GM21529 (cell line): ENCODE data around the gene KYNU.
"Not testable (repeated sequence)": the region's sequence is repeated elsewhere in the genome, so short reads cannot be mapped to it uniquely, and the experiment has no call there.

Source experiments
- ATAC-seq: cut with Tn5 transposase; IDR thresholded peaks from one replicate; pipeline ENCODE4 v1.9.1; 2021; ENCODE audit not compliant: unreplicated experiment

Gene KYNU

DNA sequence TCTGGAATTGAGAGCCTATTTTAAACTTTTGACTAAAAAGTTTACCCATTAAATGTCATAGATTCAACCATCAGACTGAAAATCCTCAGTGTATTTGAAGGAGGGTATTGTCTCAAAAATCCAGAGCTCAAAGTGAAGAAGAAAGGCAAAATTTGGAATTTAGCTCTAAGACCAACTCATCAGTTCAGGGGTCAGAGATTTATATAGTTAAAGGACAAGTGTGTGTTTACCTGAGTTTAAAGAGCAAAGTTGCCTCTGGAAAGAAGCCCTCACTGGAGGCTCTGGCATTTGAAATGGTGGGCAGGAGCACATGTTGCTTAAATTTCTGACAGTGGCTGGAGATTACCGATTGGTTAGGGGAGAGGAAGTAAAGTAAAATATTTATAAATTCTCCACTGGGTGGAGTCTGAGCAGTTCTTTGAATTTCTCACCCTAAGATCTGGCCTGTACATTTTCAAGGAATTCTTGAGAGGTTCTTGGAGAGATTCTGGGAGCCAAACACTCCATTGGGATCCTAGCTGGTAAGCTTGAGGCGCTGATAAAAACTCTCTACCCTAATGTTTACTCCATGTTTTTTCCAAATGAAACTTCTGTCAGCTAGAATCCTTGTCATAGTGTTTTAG lies at the start of gene KYNU:
TSS of gene KYNU (plus strand) at position 449 of the 623 bp plus-strand sequence. CDS start 7,704 bp downstream, outside the sequence.
- peak; percentile 56 for ATAC-seq

DNA sequence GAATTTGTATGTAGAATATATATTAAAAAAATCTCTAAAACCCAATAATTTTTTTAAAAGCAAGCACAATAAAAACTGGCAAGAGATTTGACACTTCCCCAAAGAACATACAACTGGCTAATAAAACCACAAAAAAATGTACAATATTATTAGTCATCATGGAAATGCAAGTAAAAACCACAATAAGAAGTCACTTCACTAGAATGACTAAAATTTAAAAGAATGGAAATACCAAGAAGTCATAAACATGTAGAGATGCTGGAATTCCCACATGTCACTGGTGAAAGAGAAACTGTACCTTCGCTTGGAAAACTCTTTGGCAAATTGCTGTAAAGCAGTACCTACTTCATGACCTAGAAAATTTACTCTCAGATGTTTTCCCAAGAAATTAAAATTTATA lies 43.4 kb upstream of the KYNU start:
- no peak for ATAC-seq

DNA sequence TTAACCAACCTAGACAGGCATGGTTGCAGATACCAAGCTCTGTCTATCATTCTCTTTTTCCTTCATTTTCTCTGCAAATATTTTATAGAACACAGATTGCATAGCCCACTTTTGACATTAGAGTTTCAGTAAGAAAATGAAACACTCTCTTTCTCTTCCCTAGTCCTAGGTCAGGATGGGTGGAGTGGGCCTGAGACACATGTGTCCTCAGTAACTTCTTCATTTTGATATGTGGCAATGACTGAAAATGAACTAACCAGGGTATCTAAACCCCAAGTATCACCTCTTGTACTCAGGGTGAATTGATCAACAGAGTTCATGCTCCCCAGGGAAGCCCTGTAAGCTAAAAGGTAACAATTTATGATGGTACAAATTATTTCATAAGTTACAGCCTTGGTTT lies 37.0 kb upstream of the KYNU start:
- no peak for ATAC-seq

- no peak for ATAC-seq
Measured at GRCh38 chr2:142841788-142842187, 35.7 kb upstream of the KYNU start.

DNA sequence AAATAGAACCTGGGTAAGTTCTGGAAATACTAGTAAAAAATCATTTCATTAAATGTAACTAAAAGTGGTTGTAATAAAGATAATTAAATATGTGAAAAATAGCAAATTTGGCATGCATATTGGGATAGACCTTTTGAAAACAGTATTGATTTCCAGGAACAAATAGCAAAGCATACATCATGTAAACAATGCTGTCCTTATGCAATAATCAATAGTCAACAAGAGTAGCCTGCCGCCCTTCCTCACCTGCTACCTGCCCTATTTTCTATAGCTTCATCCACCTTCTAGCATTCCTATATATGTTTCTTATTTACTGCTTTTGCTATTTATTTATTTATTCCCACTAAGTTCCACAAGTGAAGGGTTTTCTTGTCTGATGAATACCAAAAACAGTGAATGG lies 35.1 kb upstream of the KYNU start:
- ATAC-seq: no peak

DNA sequence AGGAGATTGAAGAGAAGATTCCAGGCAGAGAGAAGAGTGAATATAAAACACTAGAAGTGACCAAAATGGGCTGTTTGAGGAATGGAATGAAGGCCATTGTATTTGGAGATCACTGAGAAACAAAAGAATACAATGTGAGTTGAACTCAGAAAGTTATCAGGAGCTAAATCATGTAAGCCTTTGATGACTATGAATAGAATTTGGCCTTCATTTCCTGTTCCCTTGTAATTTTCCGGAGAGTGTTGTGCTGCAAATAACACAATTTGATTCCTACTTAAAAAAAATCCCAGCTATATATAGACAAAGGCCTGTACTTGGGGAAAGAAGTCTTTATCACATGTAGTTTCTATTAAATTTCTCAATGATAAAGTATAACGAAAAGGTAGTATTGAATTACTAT lies 33.7 kb upstream of the KYNU start:
- no peak for ATAC-seq

GRCh38 chr2:142848023-142848606 lies 29.3 kb upstream of the KYNU start:
- ATAC-seq: no peak

- ATAC-seq: no peak
Measured at GRCh38 chr2:142849820-142850219, 27.6 kb upstream of the KYNU start.

DNA sequence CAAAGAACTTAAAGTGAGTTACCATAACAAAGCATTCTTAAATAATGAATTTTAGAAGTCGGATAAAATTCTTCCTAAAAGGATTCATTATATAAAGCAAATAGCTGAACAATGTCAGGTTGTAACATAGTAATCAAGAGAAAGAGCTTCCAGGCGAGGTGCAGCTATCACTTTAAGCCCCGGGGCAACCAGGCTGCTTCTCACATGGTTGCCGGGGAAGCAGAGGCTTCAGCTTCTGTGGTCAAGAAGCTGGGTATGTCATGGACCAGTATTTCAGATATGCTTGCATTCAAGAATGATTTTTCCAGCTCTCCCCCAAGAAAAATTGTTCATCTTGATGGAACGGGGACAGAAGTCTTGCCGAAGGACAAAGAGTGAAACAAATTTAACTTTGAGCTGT lies 23.6 kb upstream of the KYNU start:
- ATAC-seq: no peak

DNA sequence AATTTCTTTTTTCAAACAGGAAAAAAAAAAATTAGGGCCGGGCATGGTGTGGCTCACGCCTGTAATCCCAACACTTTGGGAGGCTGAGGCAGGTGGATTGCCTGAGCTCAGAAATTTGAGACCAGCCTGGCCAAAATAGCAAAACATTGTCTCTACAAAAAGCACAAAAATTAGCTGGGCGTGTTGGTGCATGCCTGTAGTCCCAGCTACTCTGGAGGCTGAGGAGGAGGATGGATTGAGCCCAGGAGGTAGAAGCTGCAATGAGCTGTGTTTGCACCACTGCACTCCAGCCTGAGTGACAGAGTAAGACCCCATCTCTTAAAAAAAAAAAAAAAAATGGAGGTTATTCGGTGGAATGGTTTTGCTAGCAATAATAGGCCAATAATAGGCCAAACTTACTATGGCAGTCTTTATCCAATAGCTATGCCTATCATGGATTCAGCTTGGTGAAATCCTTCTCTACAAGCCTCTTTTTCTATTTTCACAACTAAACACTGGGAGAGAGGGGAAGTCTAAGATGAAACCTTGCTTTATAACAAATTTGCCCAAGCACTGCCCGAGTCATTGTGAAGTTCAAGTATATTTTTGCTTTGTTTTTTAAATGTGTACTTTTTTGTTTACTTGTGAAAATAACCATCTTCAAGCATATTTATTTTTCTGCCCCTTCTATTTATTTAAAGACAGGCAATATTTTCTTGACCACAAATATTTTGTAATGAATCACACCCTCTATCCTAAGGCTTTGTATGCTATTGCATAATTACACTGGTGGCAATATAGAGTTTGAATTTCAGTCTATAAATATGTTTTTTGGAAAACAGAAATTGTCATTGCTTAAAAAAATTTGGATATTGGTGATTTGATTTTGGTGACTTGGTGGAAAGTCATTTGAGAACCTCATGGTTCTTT lies 20.0 kb upstream of the KYNU start:
- ATAC-seq: no peak

DNA sequence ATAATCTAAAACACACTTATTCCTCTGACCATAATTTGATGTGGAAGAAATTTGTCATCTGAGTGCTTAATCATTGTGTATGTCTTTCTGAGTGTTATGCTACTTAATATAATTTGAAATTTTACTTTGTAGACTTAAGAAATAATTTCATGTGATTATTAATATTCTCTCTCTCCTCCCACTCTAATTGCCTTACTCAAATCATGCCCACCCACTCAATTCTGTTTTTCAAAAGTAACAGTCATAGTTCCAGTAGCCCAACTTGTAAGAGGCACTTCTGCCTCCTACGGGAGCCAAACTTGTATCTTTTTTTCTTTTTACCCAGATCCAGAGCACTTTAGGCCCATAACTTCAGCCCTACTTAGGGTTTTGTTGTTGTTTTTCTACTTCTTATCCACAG lies 18.5 kb upstream of the KYNU start:
- no peak for ATAC-seq

GRCh38 chr2:142862299-142862698 lies 15.2 kb upstream of the KYNU start:
- no peak for ATAC-seq

GRCh38 chr2:142862847-142863246 lies 14.6 kb upstream of the KYNU start:
- ATAC-seq: no peak

DNA sequence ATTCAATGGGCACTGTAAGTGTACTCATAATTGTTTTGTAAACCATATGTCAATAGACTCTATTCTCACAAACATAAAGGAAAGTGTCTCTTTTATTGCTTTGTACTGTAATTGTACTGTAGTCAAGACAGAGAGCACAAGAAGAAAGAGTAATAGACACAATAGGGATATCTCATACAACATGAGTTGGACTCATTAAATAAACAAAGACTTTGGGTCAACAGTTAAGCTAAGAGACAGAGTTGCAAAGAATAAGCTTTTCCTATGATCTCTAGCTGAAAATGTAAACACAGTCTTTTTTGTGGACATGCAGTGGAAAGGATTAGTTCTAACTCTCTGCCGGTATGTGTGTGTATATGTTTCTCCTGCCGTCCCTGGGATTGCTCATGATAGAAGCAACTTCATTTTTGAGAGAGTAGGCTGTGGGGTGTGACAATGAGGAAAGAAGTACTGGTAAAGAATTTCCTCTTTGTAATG lies 13.9 kb upstream of the KYNU start:
- no peak for ATAC-seq

DNA sequence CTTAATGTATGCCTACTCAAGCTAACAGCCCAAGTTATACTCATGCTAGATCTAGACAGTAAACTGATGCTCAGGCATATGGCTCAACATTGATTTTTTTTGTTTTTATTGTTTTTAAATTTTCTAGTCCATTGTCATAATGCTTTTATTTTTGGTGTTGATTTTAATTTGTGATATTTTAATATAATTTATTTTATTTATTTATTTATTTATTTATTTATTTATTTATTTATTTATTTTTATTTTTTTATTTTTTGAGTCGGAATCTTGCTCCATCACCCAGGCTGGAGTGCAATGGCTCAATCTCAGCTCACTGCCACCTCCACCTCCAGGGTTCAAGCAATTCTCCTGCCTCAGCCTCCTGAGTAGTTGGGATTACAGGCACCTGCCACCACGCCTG lies 12.9 kb upstream of the KYNU start:
- not testable (repeated sequence) for ATAC-seq

DNA sequence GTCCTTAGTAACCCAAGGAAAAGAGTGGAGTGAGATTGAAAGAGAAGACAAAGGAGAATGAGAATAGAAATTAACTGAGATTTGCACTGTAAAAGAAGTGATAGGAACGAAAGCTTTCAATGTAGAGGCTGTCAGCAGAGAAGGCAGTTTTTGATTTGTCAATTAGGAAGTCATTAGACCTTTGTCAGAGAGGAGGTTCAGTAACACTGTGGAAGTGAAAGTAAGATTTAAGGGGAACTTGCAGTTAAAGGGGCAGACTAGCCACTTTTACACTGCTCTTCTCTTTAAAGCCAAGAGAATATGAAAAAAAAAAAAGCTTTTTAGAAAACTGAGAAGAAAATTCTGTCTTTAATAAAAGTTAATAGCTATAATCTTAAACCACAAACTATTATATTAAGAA lies 11.5 kb upstream of the KYNU start:
- peak; percentile 83 for ATAC-seq

DNA sequence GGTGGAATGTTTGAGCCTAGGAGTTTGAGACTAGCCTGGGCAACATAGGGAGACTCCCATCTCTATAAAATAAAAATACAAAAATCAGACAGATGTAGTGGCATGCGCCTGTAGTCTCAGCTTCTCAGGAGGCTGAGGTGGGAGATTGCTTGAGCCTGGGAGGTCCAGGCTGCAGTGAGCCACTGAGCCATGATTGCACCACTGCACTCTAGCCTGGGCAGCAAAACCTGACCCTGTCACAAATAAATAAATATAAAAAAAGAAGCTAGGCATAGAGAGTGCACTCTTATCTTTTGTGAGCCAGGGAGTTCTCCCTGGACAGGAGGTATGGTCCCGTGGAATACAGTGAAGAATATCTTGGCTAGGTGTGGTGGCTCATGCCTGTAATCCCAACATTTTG lies 11.0 kb upstream of the KYNU start:
- ATAC-seq: peak; percentile 19

- ATAC-seq: no peak
Measured at GRCh38 chr2:142867136-142867535, 10.3 kb upstream of the KYNU start.

GRCh38 chr2:142868229-142868762 lies 9.2 kb upstream of the KYNU start:
- peak; percentile 46 for ATAC-seq

- ATAC-seq: not testable (repeated sequence)
Measured at GRCh38 chr2:142869065-142869460, 8.4 kb upstream of the KYNU start.

DNA sequence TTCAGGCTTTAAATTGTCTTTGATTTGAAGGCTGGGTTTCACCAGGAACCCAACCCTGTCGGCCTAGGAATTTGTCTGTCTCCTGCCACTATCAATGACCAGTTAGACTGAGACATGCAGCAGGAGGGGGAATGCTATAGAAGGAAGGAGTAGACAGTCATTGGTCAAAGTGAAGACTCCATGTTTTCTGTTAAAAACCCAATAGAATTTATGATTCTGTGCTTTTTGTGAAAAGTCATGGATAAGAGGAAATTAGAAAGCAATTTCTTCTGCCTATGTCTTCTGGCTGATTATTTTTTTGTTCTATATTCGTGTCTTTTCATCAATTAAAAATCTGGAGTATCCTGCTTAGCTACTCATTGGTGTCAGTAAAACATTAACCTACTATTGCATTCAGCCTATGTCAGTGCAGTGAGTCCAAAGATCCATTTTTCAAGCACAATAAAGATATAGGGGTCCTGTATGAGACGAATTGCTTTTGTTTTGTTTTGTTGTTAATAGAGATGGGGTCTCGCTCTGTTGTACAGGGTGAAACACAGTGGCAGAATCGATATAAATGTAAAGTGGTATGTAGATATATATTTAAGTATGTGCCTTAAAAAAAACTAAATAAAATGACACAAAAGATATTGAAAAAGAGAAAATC lies 7.9 kb upstream of the KYNU start:
- no peak for ATAC-seq
